HepG2 (cell line): ENCODE results near the gene FOLR3. TPM values are rescaled to one million over a fixed set of nuclear protein-coding genes. Genes with fewer than 3 reads are reported as not detected.

Experiments
- KIAA2018 ChIP-seq: sonication (generic); formaldehyde crosslinking; IDR thresholded peaks from 2 replicates; pipeline ENCODE4 v1.5.0; 2020; ENCODE audit warnings: mild to moderate bottlenecking, missing genetic modification reagents, borderline replicate concordance
- PRPF4 ChIP-seq: fragments of 200-400 bp; formaldehyde crosslinking; IDR thresholded peaks from 2 replicates; pipeline ENCODE4 v1.6.1; 2016; ENCODE audit warnings: low read length, low read depth; ENCODE audit not compliant: poor library complexity, severe bottlenecking
- polyA plus RNA-seq, 8 experiments: library from polyadenylated mRNA; depleted of rRNA in 3 of 8; stranded (reverse) in 7 of 8; unstranded in 1 of 8; fragments of >200 nt; fragmentation: Illumina TruSeq in 4 of 8; extraction: Trizol in 4 of 8; gene quantifications; 2 replicates each; pipeline versions ENCODE4 v1.2.1 to v1.2.3, GENCODE V29; 2011 to 2016; ENCODE audit warnings: low read depth in 4 of 8, missing spikeins in 1 of 8, mixed read lengths in 1 of 8; ENCODE audit not compliant: insufficient read depth in 1 of 8
- total RNA-seq, 5 experiments: library from RNA; depleted of rRNA; stranded (reverse); fragments of >200 nt; fragmentation: Illumina TruSeq; extraction: Trizol; gene quantifications; 2 replicates each; pipeline ENCODE4 v1.2.3, GENCODE V29; 2016; ENCODE audit warnings: low read depth in 1 of 5
- TF ChIP-seq, protein P1 (sequence below): fragments of 450-650 bp; IDR thresholded peaks from 2 replicates; pipeline ENCODE4 v1.6.1; 2016

Gene FOLR3
- total and polyA plus RNA-seq, 2 of the 13 experiments (the other 11 are each of a cell fraction or from before 2014, with no cell fraction given), result not detected

DNA sequence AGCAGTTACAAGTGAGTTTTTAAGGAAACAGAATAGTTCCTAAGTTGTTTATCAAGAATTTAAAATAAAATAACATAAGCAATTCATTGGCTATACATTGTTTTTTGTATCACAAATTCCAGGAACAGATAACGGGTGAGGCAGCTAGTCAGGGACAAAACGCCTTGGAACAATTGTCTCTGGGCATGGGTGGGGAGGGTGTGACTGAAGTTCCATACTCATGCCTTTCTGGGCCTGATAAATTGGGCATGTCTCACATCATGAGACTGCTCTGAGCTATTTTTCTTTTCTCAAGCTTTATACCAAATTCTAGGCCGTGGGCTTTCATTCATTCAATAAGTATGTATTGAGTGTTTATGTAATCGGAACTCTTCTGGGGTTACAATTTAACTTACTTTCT lies 21.6 kb downstream of the FOLR3 start (continued):
- TF ChIP-seq PRPF4, result no peak
- TF ChIP-seq KIAA2018 (CRISPR knock-in tag), result no peak
- TF ChIP-seq, protein P1, sequence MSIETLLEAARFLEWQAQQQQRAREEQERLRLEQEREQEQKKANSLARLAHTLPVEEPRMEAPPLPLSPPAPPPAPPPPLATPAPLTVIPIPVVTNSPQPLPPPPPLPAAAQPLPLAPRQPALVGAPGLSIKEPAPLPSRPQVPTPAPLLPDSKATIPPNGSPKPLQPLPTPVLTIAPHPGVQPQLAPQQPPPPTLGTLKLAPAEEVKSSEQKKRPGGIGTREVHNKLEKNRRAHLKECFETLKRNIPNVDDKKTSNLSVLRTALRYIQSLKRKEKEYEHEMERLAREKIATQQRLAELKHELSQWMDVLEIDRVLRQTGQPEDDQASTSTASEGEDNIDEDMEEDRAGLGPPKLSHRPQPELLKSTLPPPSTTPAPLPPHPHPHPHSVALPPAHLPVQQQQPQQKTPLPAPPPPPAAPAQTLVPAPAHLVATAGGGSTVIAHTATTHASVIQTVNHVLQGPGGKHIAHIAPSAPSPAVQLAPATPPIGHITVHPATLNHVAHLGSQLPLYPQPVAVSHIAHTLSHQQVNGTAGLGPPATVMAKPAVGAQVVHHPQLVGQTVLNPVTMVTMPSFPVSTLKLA, result no peak
